ENCODE results near the gene ZNF316.

Gene ZNF316

DNA sequence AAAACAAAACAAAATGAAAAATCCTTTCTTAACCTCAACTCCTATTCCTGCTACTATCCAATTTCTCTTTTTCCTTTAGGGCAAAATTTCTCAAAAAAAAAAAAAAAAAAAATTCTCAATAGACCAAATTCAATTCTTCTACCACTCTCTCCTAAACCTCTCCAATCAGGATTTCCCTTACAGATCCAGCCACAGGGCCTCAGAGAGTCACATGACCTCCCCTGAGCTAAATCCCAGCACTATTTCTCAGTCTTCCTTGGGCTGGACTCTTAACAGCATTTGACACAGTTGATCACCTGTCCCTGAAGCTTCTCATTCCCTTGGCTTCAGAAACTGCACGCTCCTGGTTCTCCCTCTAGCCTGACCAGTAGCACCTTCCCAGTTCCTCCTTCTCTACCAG lies 64.7 kb downstream of the ZNF316 start:
- no peak for DNase-seq
